Mesendoderm (in vitro differentiated cells): ENCODE data around the gene PPP2R5C.

Source experiments
- DNase-seq: peaks from one replicate; pipeline ENCODE4 v3.0.0; 2013
- H2AK5ac ChIP-seq: 2 replicates; pipeline ENCODE4 v1.6.1; 2013; ENCODE audit warnings: low read length, inconsistent platforms
- H2BK120ac ChIP-seq: 2 replicates; pipeline ENCODE4 v1.6.1; 2013; ENCODE audit warnings: low read depth, mild to moderate bottlenecking, low read length, moderate library complexity, mixed read lengths
- H2BK15ac ChIP-seq: replicated peaks from 2 replicates; pipeline ENCODE4 v1.6.1; 2013; ENCODE audit warnings: low read depth, mild to moderate bottlenecking, moderate library complexity
- H2BK5ac ChIP-seq: 2 replicates; pipeline ENCODE4 v1.6.1; 2013; ENCODE audit warnings: low read length, inconsistent platforms
- H3K18ac ChIP-seq: 2 replicates; pipeline ENCODE4 v1.6.1; 2013; ENCODE audit warnings: mild to moderate bottlenecking, low read length, mixed read lengths
- H3K23ac ChIP-seq: one replicate; pipeline ENCODE4 v1.6.1; 2013; ENCODE audit warnings: low read length
- H3K27ac ChIP-seq: 2 replicates; pipeline ENCODE4 v1.5.1; 2013; ENCODE audit warnings: low read depth, mild to moderate bottlenecking, inconsistent platforms, low read length, moderate library complexity
- H3K27me3 ChIP-seq: 2 replicates; pipeline ENCODE4 v1.6.1; 2013; ENCODE audit warnings: low read length, control low read depth, mild to moderate bottlenecking, inconsistent platforms; ENCODE audit not compliant: insufficient read depth, poor library complexity
- H3K36me3 ChIP-seq: 2 replicates; pipeline ENCODE4 v1.6.1; 2013; ENCODE audit warnings: low read length, inconsistent platforms; ENCODE audit not compliant: control insufficient read depth, insufficient read depth
- H3K4ac ChIP-seq: one replicate; pipeline ENCODE4 v1.6.1; 2013; ENCODE audit warnings: low read depth, mild to moderate bottlenecking, low read length, moderate library complexity
- H3K4me1 ChIP-seq: 2 replicates; pipeline ENCODE4 v1.6.1; 2013; ENCODE audit warnings: low read depth, low read length, inconsistent platforms; ENCODE audit not compliant: control insufficient read depth
- H3K4me2 ChIP-seq: 2 replicates; pipeline ENCODE4 v1.6.1; 2013; ENCODE audit warnings: low read length
- H3K4me3 ChIP-seq: 2 replicates; pipeline ENCODE4 v1.5.1; 2013; ENCODE audit warnings: mild to moderate bottlenecking, low read length
- H3K56ac ChIP-seq: one replicate; pipeline ENCODE4 v1.6.1; 2013; ENCODE audit warnings: low read length
- H3K79me1 ChIP-seq: 2 replicates; pipeline ENCODE4 v1.6.1; 2013; ENCODE audit warnings: low read length, inconsistent platforms
- H3K79me2 ChIP-seq: 2 replicates; pipeline ENCODE4 v1.6.1; 2013; ENCODE audit warnings: mild to moderate bottlenecking, low read length; ENCODE audit not compliant: control insufficient read depth, insufficient read depth
- H3K9ac ChIP-seq: 2 replicates; pipeline ENCODE4 v1.6.1; 2013; ENCODE audit warnings: low read length, inconsistent platforms
- H4K5ac ChIP-seq: one replicate; pipeline ENCODE4 v1.6.1; 2013; ENCODE audit warnings: low read length
- H4K8ac ChIP-seq: one replicate; pipeline ENCODE4 v1.6.1; 2013; ENCODE audit warnings: low read depth, mild to moderate bottlenecking, control low read depth, low read length, moderate library complexity
- WGBS: extraction: QIAGEN DNeasy Blood & Tissue Kit; methylation state at CpG from one replicate; pipeline ENCODE4 v1.1.7; 2013; ENCODE audit warnings: low lambda C conversion rate, missing lambda C conversion rate; ENCODE audit not compliant: insufficient coverage; ENCODE audit errors: extremely low coverage; 5-methylcytosine and 5-hydroxymethylcytosine counted together

PPP2R5C gene

GRCh38 chr14:101819251-101819990 is 57.9 kb downstream of the PPP2R5C start:
- Histone ChIP-seq H3K23ac (no peak overlapping the region), H3K79me2 (peaks cover 39% of the 10 kb centered on the region), H2BK5ac (no peak overlapping the region), H4K8ac (no peak overlapping the region), H3K79me1 (peaks cover 31% of the 10 kb centered on the region), H2AK5ac (no peak overlapping the region), H2BK120ac (no peak overlapping the region), H3K9ac (no peak overlapping the region), H3K27ac (no peak overlapping the region), H3K4me1 (no peaks in the 10 kb centered on the region), H3K4me2 (no peak overlapping the region), H3K4ac (no peak overlapping the region), H3K27me3 (no peaks in the 10 kb centered on the region), H3K18ac (no peak overlapping the region), H2BK15ac (no peak overlapping the region), H3K36me3 (no peaks in the 10 kb centered on the region), H3K4me3 (no peak overlapping the region), H3K56ac (no peak overlapping the region), H4K5ac (no peak overlapping the region)
- DNase-seq, result no peak
- WGBS, result no CpG with 5 or more reads among the region's 16 CpGs

GRCh38 chr14:101820283-101820798 is 58.8 kb downstream of the PPP2R5C start:
- no peak overlapping the region for H3K4me2 ChIP-seq
- H3K27ac ChIP-seq, result no peak overlapping the region
- no peaks in the 10 kb centered on the region for H3K36me3 ChIP-seq
- no peak overlapping the region for H3K18ac ChIP-seq
- H4K8ac ChIP-seq, result no peak overlapping the region
- DNase-seq, result no peak
- H2BK120ac ChIP-seq, result no peak overlapping the region
- H3K9ac ChIP-seq, result no peak overlapping the region
- no peaks in the 10 kb centered on the region for H3K4me1 ChIP-seq
- H3K4me3 ChIP-seq, result no peak overlapping the region
- H2AK5ac ChIP-seq, result no peak overlapping the region
- no peak overlapping the region for H3K4ac ChIP-seq
- H3K79me2 ChIP-seq, result peaks cover 38% of the 10 kb centered on the region
- no CpG with 5 or more reads among the region's 10 CpGs for WGBS
- H2BK5ac ChIP-seq, result no peak overlapping the region
- H3K79me1 ChIP-seq, result peaks cover 31% of the 10 kb centered on the region
- no peaks in the 10 kb centered on the region for H3K27me3 ChIP-seq
- H2BK15ac ChIP-seq, result no peak overlapping the region
- no peak overlapping the region for H3K56ac ChIP-seq
- no peak overlapping the region for H4K5ac ChIP-seq
- no peak overlapping the region for H3K23ac ChIP-seq

- Histone ChIP-seq H2BK120ac (no peak overlapping the region), H2BK15ac (no peak overlapping the region), H3K36me3 (no peaks in the 10 kb centered on the region), H3K79me2 (peaks cover 35% of the 10 kb centered on the region), H3K18ac (no peak overlapping the region), H4K5ac (no peak overlapping the region), H3K23ac (no peak overlapping the region), H2AK5ac (no peak overlapping the region), H3K27me3 (no peaks in the 10 kb centered on the region), H3K79me1 (peaks cover 33% of the 10 kb centered on the region), H3K4me2 (no peak overlapping the region), H4K8ac (no peak overlapping the region), H3K4me3 (no peak overlapping the region), H3K56ac (no peak overlapping the region), H3K4me1 (no peaks in the 10 kb centered on the region), H3K27ac (no peak overlapping the region), H2BK5ac (no peak overlapping the region), H3K9ac (no peak overlapping the region), H3K4ac (no peak overlapping the region)
- no peak for DNase-seq
- WGBS, result no CpG with 5 or more reads among the region's 11 CpGs
These were observed 60.0 kb downstream of the PPP2R5C start for GRCh38 chr14:101821528-101821927.

GRCh38 chr14:101823066-101823465 is 61.6 kb downstream of the PPP2R5C start:
- Histone ChIP-seq H3K23ac (no peak overlapping the region), H3K27me3 (no peaks in the 10 kb centered on the region), H2BK120ac (no peak overlapping the region), H3K4me2 (no peak overlapping the region), H2BK15ac (no peak overlapping the region), H3K9ac (no peak overlapping the region), H2AK5ac (no peak overlapping the region), H3K36me3 (no peaks in the 10 kb centered on the region), H3K27ac (no peak overlapping the region), H3K4ac (no peak overlapping the region), H4K8ac (no peak overlapping the region), H3K79me2 (peaks cover 34% of the 10 kb centered on the region), H3K79me1 (peaks cover 33% of the 10 kb centered on the region), H3K4me1 (no peaks in the 10 kb centered on the region), H2BK5ac (no peak overlapping the region), H3K18ac (no peak overlapping the region), H3K4me3 (no peak overlapping the region), H3K56ac (no peak overlapping the region), H4K5ac (no peak overlapping the region)
- no peak for DNase-seq
- WGBS, result no CpG with 5 or more reads among the region's 9 CpGs

GRCh38 chr14:101823511-101824120 is 62.1 kb downstream of the PPP2R5C start:
- H3K27me3 ChIP-seq, result no peaks in the 10 kb centered on the region
- H3K18ac ChIP-seq, result no peak overlapping the region
- no peak overlapping the region for H2BK15ac ChIP-seq
- H2AK5ac ChIP-seq, result no peak overlapping the region
- no peak overlapping the region for H4K8ac ChIP-seq
- H3K4ac ChIP-seq, result no peak overlapping the region
- no peaks in the 10 kb centered on the region for H3K4me1 ChIP-seq
- DNase-seq, result no peak
- no CpG with 5 or more reads among the region's 12 CpGs for WGBS
- H2BK5ac ChIP-seq, result no peak overlapping the region
- peaks cover 33% of the 10 kb centered on the region for H3K79me1 ChIP-seq
- no peak overlapping the region for H2BK120ac ChIP-seq
- no peak overlapping the region for H3K56ac ChIP-seq
- peaks cover 34% of the 10 kb centered on the region for H3K79me2 ChIP-seq
- H3K4me3 ChIP-seq, result no peak overlapping the region
- H3K4me2 ChIP-seq, result no peak overlapping the region
- H3K23ac ChIP-seq, result no peak overlapping the region
- no peak overlapping the region for H3K9ac ChIP-seq
- no peak overlapping the region for H4K5ac ChIP-seq
- no peak overlapping the region for H3K27ac ChIP-seq
- no peaks in the 10 kb centered on the region for H3K36me3 ChIP-seq
